HG03064 (cell line): Measurements from ENCODE around the gene RNASE8.

Source experiments
- ATAC-seq: cut with Tn5 transposase; IDR thresholded peaks from one replicate; pipeline ENCODE4 v1.9.1; 2021; ENCODE audit warnings: low read depth; ENCODE audit not compliant: unreplicated experiment

Gene RNASE8

GRCh38 chr14:21049271-21049673 lies 8.3 kb upstream of the RNASE8 start:
- ATAC-seq: no peak

- no peak for ATAC-seq
Measured at GRCh38 chr14:21050597-21050996, 7.0 kb upstream of the RNASE8 start.

GRCh38 chr14:21053184-21054122 lies 4.2 kb upstream of the RNASE8 start:
- no peak for ATAC-seq

GRCh38 chr14:21054123-21054767 lies 3.4 kb upstream of the RNASE8 start:
- ATAC-seq: no peak

GRCh38 chr14:21054768-21055145 lies 2.9 kb upstream of the RNASE8 start:
- ATAC-seq: no peak

- ATAC-seq: no peak
Measured at GRCh38 chr14:21055432-21056117, 2.0 kb upstream of the RNASE8 start.

GRCh38 chr14:21056520-21057163 lies 980 bp upstream of the RNASE8 start:
- ATAC-seq: no peak

- ATAC-seq: no peak
Measured at GRCh38 chr14:21058903-21059302, 1.3 kb downstream of the RNASE8 start.

GRCh38 chr14:21059842-21060613 lies 2.4 kb downstream of the RNASE8 start:
- no peak for ATAC-seq

- no peak for ATAC-seq
Measured at GRCh38 chr14:21060614-21061346, 3.2 kb downstream of the RNASE8 start.

- ATAC-seq: no peak
Measured at GRCh38 chr14:21061347-21061668, 3.7 kb downstream of the RNASE8 start.

GRCh38 chr14:21063479-21063878 lies 5.9 kb downstream of the RNASE8 start:
- ATAC-seq: no peak

- ATAC-seq: no peak
Measured at GRCh38 chr14:21066882-21067502, 9.4 kb downstream of the RNASE8 start.

GRCh38 chr14:21068521-21069387 lies 11.1 kb downstream of the RNASE8 start:
- no peak for ATAC-seq

- ATAC-seq: no peak
Measured at GRCh38 chr14:21069388-21070082, 11.9 kb downstream of the RNASE8 start.

GRCh38 chr14:21070083-21070609 lies 12.5 kb downstream of the RNASE8 start, which contains the start of gene ARHGEF40:
Gene ARHGEF40 (plus strand): TSS chr14:21070304. CDS start chr14:21070397, 93 bp downstream.
- ATAC-seq: no peak

GRCh38 chr14:21070610-21071224 lies 13.1 kb downstream of the RNASE8 start:
- no peak for ATAC-seq
